PC-9 (cell line): ENCODE measurements around the gene RNF187. TPM values are rescaled to one million over a fixed set of nuclear protein-coding genes. Genes with fewer than 3 reads are reported as not detected.

Experiments
- BruUV-seq: library from RNA; stranded (reverse); fragments of 400-500 nt; replicated peaks from 2 replicates; lab custom pipeline; 2021; lab: Mats Ljungman, UMichigan
- CTCF ChIA-PET: fragments of 300-600 bp; sonication (Branson Sonifier 250); formaldehyde crosslinking; loops from one replicate; lab custom pipeline; 2022; ENCODE audit warnings: antibody characterized with exemption; lab: Charles Lee
- POLR2A ChIA-PET: fragments of 300-600 bp; sonication (Branson Sonifier 250); formaldehyde crosslinking; loops from one replicate; lab custom pipeline; 2022; ENCODE audit warnings: antibody characterized with exemption; ENCODE audit not compliant: unreplicated experiment; lab: Charles Lee
- DNase-seq, 2 experiments: peaks; one replicate each; pipeline versions ENCODE4 v3.0.0 to v3.0.0-alpha.2; 2015 to 2022; ENCODE audit warnings: mixed read lengths in 1 of 2
- H2AFZ ChIP-seq: fragments of 200-600 bp; sonication (generic); 2 replicates; pipeline ENCODE4 v1.8.1; 2017; ENCODE audit warnings: antibody characterized with exemption
- H3F3A ChIP-seq: fragments of 200-600 bp; sonication (generic); 2 replicates; pipeline ENCODE4 v1.8.1; 2017; ENCODE audit warnings: antibody characterized with exemption, mild to moderate bottlenecking, low read depth; ENCODE audit not compliant: insufficient read depth
- H3K27ac ChIP-seq: fragments of 200-600 bp; sonication (generic); 2 replicates; pipeline ENCODE4 v1.6.1; 2016; ENCODE audit warnings: mixed run types
- H3K27me3 ChIP-seq: fragments of 200-600 bp; sonication (generic); 2 replicates; pipeline ENCODE4 v1.6.1; 2016; ENCODE audit warnings: low read depth, mixed run types; ENCODE audit not compliant: insufficient read depth
- H3K36me3 ChIP-seq: fragments of 200-600 bp; sonication (generic); 2 replicates; pipeline ENCODE4 v1.6.1; 2016; ENCODE audit warnings: low read depth, mixed run types
- H3K4me1 ChIP-seq: fragments of 200-600 bp; sonication (generic); replicated peaks from 2 replicates; pipeline ENCODE4 v1.6.1; 2016; ENCODE audit warnings: mixed run types; ENCODE audit not compliant: insufficient read depth
- H3K4me2 ChIP-seq: fragments of 200-600 bp; sonication (generic); 2 replicates; pipeline ENCODE4 v1.6.1; 2017; ENCODE audit warnings: mixed run types
- H3K4me3 ChIP-seq: fragments of 200-600 bp; sonication (generic); 2 replicates; pipeline ENCODE4 v1.6.1; 2016; ENCODE audit warnings: mixed run types
- H3K79me2 ChIP-seq: fragments of 200-600 bp; sonication (generic); 2 replicates; pipeline ENCODE4 v1.6.1; 2017; ENCODE audit warnings: low read depth, mixed run types
- H3K9me2 ChIP-seq: fragments of 200-600 bp; sonication (generic); 2 replicates; pipeline ENCODE4 v1.8.1; 2017; ENCODE audit warnings: mild to moderate bottlenecking; ENCODE audit not compliant: insufficient read depth
- H3K9me3 ChIP-seq: fragments of 200-600 bp; sonication (generic); 2 replicates; pipeline ENCODE4 v1.8.1; 2016; ENCODE audit warnings: low read depth; ENCODE audit not compliant: insufficient read depth
- H4K20me1 ChIP-seq: fragments of 200-600 bp; sonication (generic); 2 replicates; pipeline ENCODE4 v1.8.1; 2017; ENCODE audit not compliant: insufficient read depth
- CTCF ChIP-seq: fragments of 200-600 bp; sonication (generic); conservative IDR thresholded peaks from 2 replicates; pipeline ENCODE4 v1.6.1; 2017; ENCODE audit warnings: mixed run types, antibody characterized with exemption, mild to moderate bottlenecking, moderate library complexity
- EZH2 ChIP-seq: fragments of 200-600 bp; sonication (generic); IDR thresholded peaks from 2 replicates; pipeline ENCODE4 v1.8.0; 2017; ENCODE audit warnings: antibody characterized with exemption, low read depth
- intact Hi-C: fragments of 100-400 bp; cut with micrococcal nuclease; formaldehyde crosslinking; loops from one replicate; pipeline ENCODE4 v1.10.0; 2022; ENCODE audit not compliant: unreplicated experiment
- total RNA-seq: library from RNA; stranded (reverse); gene quantifications from 2 replicates; pipeline ENCODE4 v1.2.3, GENCODE V29; 2021

RNF187 gene
- total RNA-seq, 1 experiment from 2014 or later: 182 TPM

- Histone ChIP-seq H3K4me1 (no peaks in the 10 kb centered on the region), H3K9me3 (no peaks in the 10 kb centered on the region), H3K79me2 (no peaks in the 10 kb centered on the region), H2AFZ (no peak overlapping the region), H3K4me3 (no peak overlapping the region), H3K9me2 (no peaks in the 10 kb centered on the region), H3K27ac (no peak overlapping the region), H3K4me2 (no peak overlapping the region), H3F3A (no peaks in the 10 kb centered on the region), H4K20me1 (no peaks in the 10 kb centered on the region), H3K27me3 (no peaks in the 10 kb centered on the region), H3K36me3 (no peaks in the 10 kb centered on the region)
- ChIA-PET CTCF (no interaction called here), POLR2A (interaction anchor here (0.6 to 0.7 kb wide), 2 partner anchors 12 to 63 kb away, joined by 3 to 9 read pairs; no protein-coding TSS in a partner anchor)
- no peak for DNase-seq
- no TSS peak for BruUV-seq
- intact Hi-C loops: no loop called here
- TF ChIP-seq CTCF (no peak), EZH2 (no peak)
These were observed 14.5 kb upstream of the RNF187 start for GRCh38 chr1:228472655-228473054.

GRCh38 chr1:228474507-228474906 is 12.7 kb upstream of the RNF187 start:
- Histone ChIP-seq H3K9me3 (no peaks in the 10 kb centered on the region), H3K4me3 (no peak overlapping the region), H4K20me1 (no peaks in the 10 kb centered on the region), H3K27ac (no peak overlapping the region), H3K36me3 (no peaks in the 10 kb centered on the region), H3K27me3 (no peaks in the 10 kb centered on the region), H3F3A (no peaks in the 10 kb centered on the region), H3K79me2 (no peaks in the 10 kb centered on the region), H3K4me1 (no peaks in the 10 kb centered on the region), H3K4me2 (no peak overlapping the region), H3K9me2 (no peaks in the 10 kb centered on the region), H2AFZ (no peak overlapping the region)
- DNase-seq: no peak
- no TSS peak for BruUV-seq
- ChIA-PET POLR2A (interaction anchor here (0.6 kb wide), 1 partner anchor 1034 kb away, joined by 3 read pairs; the partner anchor contains the start of gene NUP133), CTCF (no interaction called here)
- no peak for TF ChIP-seq EZH2
- TF ChIP-seq CTCF: no peak
- intact Hi-C loops: no loop called here

GRCh38 chr1:228475812-228476211 is 11.4 kb upstream of the RNF187 start:
- H3K27me3 ChIP-seq: no peaks in the 10 kb centered on the region
- no peak overlapping the region for H2AFZ ChIP-seq
- intact Hi-C loops: no loop called here
- H3K79me2 ChIP-seq: no peaks in the 10 kb centered on the region
- H3K4me2 ChIP-seq: no peak overlapping the region
- H3F3A ChIP-seq: no peaks in the 10 kb centered on the region
- no peak overlapping the region for H3K27ac ChIP-seq
- no peak overlapping the region for H3K4me3 ChIP-seq
- H3K9me3 ChIP-seq: no peaks in the 10 kb centered on the region
- TF ChIP-seq EZH2: no peak
- no peak for TF ChIP-seq CTCF
- H3K36me3 ChIP-seq: no peaks in the 10 kb centered on the region
- ChIA-PET POLR2A (no interaction called here), CTCF (no interaction called here)
- BruUV-seq: no TSS peak
- no peaks in the 10 kb centered on the region for H3K9me2 ChIP-seq
- H4K20me1 ChIP-seq: no peaks in the 10 kb centered on the region
- DNase-seq: no peak
- H3K4me1 ChIP-seq: no peaks in the 10 kb centered on the region
